ENCODE data around the gene KCNMA1.

DNA sequence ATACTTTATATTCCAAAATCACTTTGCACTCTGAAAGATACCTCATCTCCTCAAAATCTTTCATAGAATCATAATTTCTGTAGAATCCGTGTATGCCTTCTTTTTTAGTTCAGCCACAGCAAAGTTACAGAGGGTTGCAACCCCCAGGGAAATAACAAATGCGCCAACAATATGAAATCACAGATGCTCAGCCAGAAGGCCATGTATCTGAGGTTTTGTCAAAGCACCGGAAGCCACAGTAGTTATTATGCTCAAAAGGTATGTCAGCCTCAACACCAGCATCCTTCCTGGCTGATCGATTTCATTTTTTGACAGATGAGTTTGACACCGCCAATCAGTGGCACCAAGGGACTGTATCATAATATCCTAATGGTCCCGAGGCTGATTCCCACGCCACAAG lies 204.1 kb downstream of the KCNMA1 start:
- no peak for TF ChIP-seq CTCF (IDR thresholded peaks at IDR 0.05)
- TF ChIP-seq POLR2A (IDR thresholded peaks at IDR 0.05): no peak
